Natural killer cell treated with Interleukin-12 subunit alpha and Interleukin-12 subunit beta and Interleukin-15 and Interleukin-18, amount 100 ng/mL, for 72 hours (primary cell): ENCODE data around the gene DCLK2. TPM values are rescaled to one million over a fixed set of nuclear protein-coding genes. Genes with fewer than 3 reads are reported as not detected.

ENCODE experiments used
- ATAC-seq, 2 donors: fragments of 150-1000 bp; cut with Tn5 transposase in 1 of 2; sonication (Bioruptor Pico), chemical (Tn5 transposase) in 1 of 2; 2 replicates each; pipeline ENCODE4 v1.10.0; 2021
- DNase-seq: peaks from one replicate; pipeline ENCODE4 v3.0.0; 2022; ENCODE audit warnings: low spot score
- H3K27ac Mint-ChIP-seq, 2 donors: 1 replicate in 1 of 2; 2 replicates in 1 of 2; pipeline ENCODE4 v1.8.0; 2022; ENCODE audit warnings: mixed read lengths in 2 of 2, mild to moderate bottlenecking in 1 of 2, moderate library complexity in 1 of 2
- H3K27me3 Mint-ChIP-seq, 2 donors: 1 replicate in 1 of 2; 2 replicates in 1 of 2; pipeline ENCODE4 v1.8.0; 2022; ENCODE audit warnings: mixed read lengths in 2 of 2
- H3K36me3 Mint-ChIP-seq: one replicate; pipeline ENCODE4 v1.8.0; 2022; ENCODE audit warnings: mixed read lengths
- H3K4me1 Mint-ChIP-seq, 2 donors: 1 replicate in 1 of 2; 2 replicates in 1 of 2; pipeline ENCODE4 v1.8.0; 2022; ENCODE audit warnings: low read depth in 2 of 2, mixed read lengths in 2 of 2, mild to moderate bottlenecking in 1 of 2
- H3K4me3 Mint-ChIP-seq: one replicate; pipeline ENCODE4 v1.8.0; 2022; ENCODE audit warnings: mixed read lengths
- H3K9me3 Mint-ChIP-seq: 2 replicates; pipeline ENCODE4 v1.8.0; 2022; ENCODE audit warnings: mixed read lengths
- total RNA-seq, 2 donors: library from RNA; stranded (reverse); gene quantifications; one replicate each; pipeline ENCODE4 v1.2.3, GENCODE V29; 2022

DCLK2 gene
- total RNA-seq, 2 donors from 2014 or later: 0.08 TPM; not detected in 1

DNA sequence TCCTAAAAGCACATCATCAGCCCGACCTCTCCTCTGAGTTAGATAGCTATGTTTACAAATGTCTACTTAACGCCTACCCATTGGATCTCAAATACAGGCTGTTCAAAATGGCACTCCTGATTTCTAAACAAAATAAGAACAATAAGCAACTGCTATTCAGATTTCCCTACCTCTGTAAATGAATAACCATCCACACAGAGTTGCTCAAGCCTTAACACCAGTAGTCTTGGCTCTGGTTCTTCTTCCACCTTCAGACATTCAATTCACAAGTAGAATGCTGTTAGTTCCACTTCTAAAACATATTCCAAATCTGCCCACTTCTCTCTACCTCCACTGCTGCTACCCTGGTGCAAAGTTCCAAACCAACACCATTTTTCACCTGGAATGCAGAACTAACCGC, 27.1 kb upstream of the DCLK2 start:
- H3K36me3 Mint-ChIP-seq: no peaks in the 10 kb centered on the region
- H3K9me3 Mint-ChIP-seq: no peaks in the 10 kb centered on the region
- H3K27me3 Mint-ChIP-seq: peaks cover 4 to 6% of the 10 kb centered on the region in 2 donors
- DNase-seq: no peak
- no peaks in the 10 kb centered on the region for H3K4me1 Mint-ChIP-seq
- H3K27ac Mint-ChIP-seq: no peak overlapping the region
- H3K4me3 Mint-ChIP-seq: no peak overlapping the region
- no peak for ATAC-seq

GRCh38 chr4:150055467-150055866, 22.8 kb upstream of the DCLK2 start:
- H3K4me1 Mint-ChIP-seq: no peaks in the 10 kb centered on the region
- DNase-seq (no peak), ATAC-seq (no peak)
- no peak overlapping the region for H3K27ac Mint-ChIP-seq
- H3K4me3 Mint-ChIP-seq: no peak overlapping the region
- H3K27me3 Mint-ChIP-seq: peaks cover 3 to 7% of the 10 kb centered on the region in 2 donors
- no peaks in the 10 kb centered on the region for H3K36me3 Mint-ChIP-seq
- peaks cover 6% of the 10 kb centered on the region for H3K9me3 Mint-ChIP-seq

DNA sequence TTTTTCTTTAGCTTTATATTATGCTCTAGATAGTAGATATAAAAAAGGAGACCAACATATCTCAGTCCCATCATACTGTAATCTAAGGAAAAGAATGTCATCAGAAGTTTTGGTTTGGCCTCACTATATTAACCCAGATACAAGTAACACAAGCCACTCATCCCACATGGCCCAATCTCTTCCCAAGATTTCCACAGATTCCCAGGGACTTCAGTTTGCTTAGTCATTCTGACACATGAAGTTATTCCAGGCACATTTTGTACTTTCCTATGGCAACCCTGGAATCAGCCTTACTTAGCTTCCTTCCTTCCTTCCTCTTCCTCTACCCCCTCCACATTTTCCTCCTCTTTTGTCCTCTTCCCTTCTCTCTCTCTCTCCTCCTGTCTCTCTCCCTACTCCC, 21.7 kb upstream of the DCLK2 start:
- Mint-ChIP-seq H3K27me3 (peaks cover 3 to 15% of the 10 kb centered on the region in 2 donors), H3K4me3 (no peak overlapping the region), H3K9me3 (peaks cover 6% of the 10 kb centered on the region), H3K4me1 (no peaks in the 10 kb centered on the region), H3K36me3 (no peaks in the 10 kb centered on the region), H3K27ac (no peak overlapping the region)
- ATAC-seq (no peak), DNase-seq (no peak)

DNA sequence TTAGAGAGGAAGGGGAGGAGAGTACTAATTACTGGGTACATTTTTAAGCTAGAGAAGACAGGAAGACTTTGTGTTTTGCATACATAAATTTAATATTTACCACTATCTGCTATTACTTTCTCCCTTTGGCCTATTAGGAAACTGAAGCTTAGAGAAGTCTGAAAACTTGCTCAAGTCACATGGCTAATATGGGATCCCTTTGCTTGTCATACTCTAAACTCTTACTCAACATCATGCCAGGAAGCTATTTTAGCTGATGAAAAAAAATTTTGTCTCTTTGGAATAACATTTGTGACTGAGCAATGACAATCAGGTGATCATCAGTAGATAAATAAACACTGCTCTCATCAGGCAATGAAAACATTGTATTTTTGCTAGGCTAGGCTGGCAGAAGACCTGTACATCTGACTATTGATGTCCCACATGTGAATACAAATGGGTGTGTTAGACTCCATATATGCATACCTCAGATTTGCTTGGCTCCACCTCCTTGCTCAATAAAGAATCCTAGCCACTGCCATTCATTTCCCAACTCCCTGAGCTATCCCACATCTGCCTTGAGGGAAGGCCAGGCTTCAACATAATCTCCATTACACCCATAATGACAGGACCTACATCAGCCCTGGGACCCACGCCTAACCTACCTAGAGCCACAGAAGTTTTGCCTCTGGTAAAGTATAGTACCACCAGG, 17.0 kb upstream of the DCLK2 start:
- peaks cover 12% of the 10 kb centered on the region for H3K9me3 Mint-ChIP-seq
- ATAC-seq (peak in 1 of 2 donors; percentile 24), DNase-seq (no peak)
- peaks cover 5 to 8% of the 10 kb centered on the region in 2 donors for H3K27me3 Mint-ChIP-seq
- no peaks in the 10 kb centered on the region for H3K4me1 Mint-ChIP-seq
- no peaks in the 10 kb centered on the region for H3K36me3 Mint-ChIP-seq
- H3K27ac Mint-ChIP-seq: no peak overlapping the region
- H3K4me3 Mint-ChIP-seq: no peak overlapping the region

- Mint-ChIP-seq H3K4me1 (no peaks in the 10 kb centered on the region), H3K27ac (no peak overlapping the region), H3K27me3 (peaks cover 8% of the 10 kb centered on the region in 2 donors), H3K4me3 (no peak overlapping the region), H3K9me3 (peaks cover 9% of the 10 kb centered on the region), H3K36me3 (no peaks in the 10 kb centered on the region)
- no peak for DNase-seq
- no peak for ATAC-seq
These were observed 15.1 kb upstream of the DCLK2 start for GRCh38 chr4:150063128-150063527.

- Mint-ChIP-seq H3K36me3 (no peaks in the 10 kb centered on the region), H3K4me1 (no peaks in the 10 kb centered on the region), H3K27me3 (peaks cover 5 to 8% of the 10 kb centered on the region in 2 donors), H3K9me3 (peaks cover 6% of the 10 kb centered on the region), H3K27ac (no peak overlapping the region), H3K4me3 (no peak overlapping the region)
- ATAC-seq (no peak), DNase-seq (no peak)
These were observed 12.5 kb upstream of the DCLK2 start for GRCh38 chr4:150065740-150066139.

- no peak overlapping the region for H3K27ac Mint-ChIP-seq
- peaks cover 0 to 8% of the 10 kb centered on the region in 2 donors for H3K27me3 Mint-ChIP-seq
- H3K4me1 Mint-ChIP-seq: no peaks in the 10 kb centered on the region
- no peaks in the 10 kb centered on the region for H3K36me3 Mint-ChIP-seq
- no peak overlapping the region for H3K4me3 Mint-ChIP-seq
- no peak for DNase-seq
- peaks cover 6% of the 10 kb centered on the region for H3K9me3 Mint-ChIP-seq
- ATAC-seq: no peak
These were observed 10.4 kb upstream of the DCLK2 start for GRCh38 chr4:150067859-150068258.

- no peak for DNase-seq
- Mint-ChIP-seq H3K36me3 (no peaks in the 10 kb centered on the region), H3K4me1 (no peaks in the 10 kb centered on the region), H3K4me3 (no peak overlapping the region), H3K27me3 (peaks cover 0 to 8% of the 10 kb centered on the region in 2 donors), H3K9me3 (peaks cover 6% of the 10 kb centered on the region), H3K27ac (no peak overlapping the region)
- ATAC-seq: no peak
These were observed 9.8 kb upstream of the DCLK2 start for GRCh38 chr4:150068300-150068960.

DNA sequence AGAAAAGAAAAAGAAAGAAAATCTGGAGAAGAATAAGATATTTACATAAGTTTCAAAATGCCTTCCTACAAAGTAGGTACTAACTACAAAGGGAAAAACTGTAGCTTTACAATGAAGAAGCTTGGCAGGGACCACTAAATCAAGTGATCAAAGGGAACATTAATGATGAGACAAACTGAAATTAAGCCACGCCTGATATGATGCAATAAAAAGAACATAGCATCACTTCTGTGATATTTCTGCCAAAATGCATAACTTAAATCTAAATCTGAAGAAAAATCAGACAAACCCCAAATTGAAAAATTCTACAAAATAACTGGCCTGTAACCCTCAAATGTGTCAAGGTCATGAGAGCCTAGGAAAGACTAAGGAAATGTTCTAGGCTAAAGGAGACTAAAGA, 8.9 kb upstream of the DCLK2 start:
- Mint-ChIP-seq H3K9me3 (peaks cover 6% of the 10 kb centered on the region), H3K4me1 (no peaks in the 10 kb centered on the region), H3K4me3 (no peak overlapping the region), H3K27ac (no peak overlapping the region), H3K27me3 (peaks cover 0 to 8% of the 10 kb centered on the region in 2 donors), H3K36me3 (no peaks in the 10 kb centered on the region)
- ATAC-seq: no peak
- no peak for DNase-seq

GRCh38 chr4:150070464-150071170, 7.6 kb upstream of the DCLK2 start:
- peaks cover 9 to 13% of the 10 kb centered on the region in 2 donors for H3K27me3 Mint-ChIP-seq
- peaks cover 8% of the 10 kb centered on the region for H3K36me3 Mint-ChIP-seq
- H3K9me3 Mint-ChIP-seq: peaks cover 7% of the 10 kb centered on the region
- no peak overlapping the region for H3K27ac Mint-ChIP-seq
- H3K4me3 Mint-ChIP-seq: no peak overlapping the region
- DNase-seq: no peak
- ATAC-seq: no peak
- H3K4me1 Mint-ChIP-seq: no peaks in the 10 kb centered on the region

- H3K4me1 Mint-ChIP-seq: no peaks in the 10 kb centered on the region
- H3K36me3 Mint-ChIP-seq: peaks cover 9% of the 10 kb centered on the region
- peaks cover 3% of the 10 kb centered on the region for H3K9me3 Mint-ChIP-seq
- no peak for DNase-seq
- ATAC-seq: no peak
- H3K4me3 Mint-ChIP-seq: no peak overlapping the region
- H3K27me3 Mint-ChIP-seq: peaks cover 18 to 28% of the 10 kb centered on the region in 2 donors
- H3K27ac Mint-ChIP-seq: no peak overlapping the region
These were observed 5.8 kb upstream of the DCLK2 start for GRCh38 chr4:150072471-150072870.

GRCh38 chr4:150072906-150073714, 5.1 kb upstream of the DCLK2 start:
- DNase-seq (no peak), ATAC-seq (no peak)
- Mint-ChIP-seq H3K36me3 (peaks cover 9% of the 10 kb centered on the region), H3K4me1 (no peaks in the 10 kb centered on the region), H3K4me3 (no peak overlapping the region), H3K9me3 (peaks cover 3% of the 10 kb centered on the region), H3K27me3 (peaks cover 16 to 30% of the 10 kb centered on the region in 2 donors), H3K27ac (no peak overlapping the region)

DNA sequence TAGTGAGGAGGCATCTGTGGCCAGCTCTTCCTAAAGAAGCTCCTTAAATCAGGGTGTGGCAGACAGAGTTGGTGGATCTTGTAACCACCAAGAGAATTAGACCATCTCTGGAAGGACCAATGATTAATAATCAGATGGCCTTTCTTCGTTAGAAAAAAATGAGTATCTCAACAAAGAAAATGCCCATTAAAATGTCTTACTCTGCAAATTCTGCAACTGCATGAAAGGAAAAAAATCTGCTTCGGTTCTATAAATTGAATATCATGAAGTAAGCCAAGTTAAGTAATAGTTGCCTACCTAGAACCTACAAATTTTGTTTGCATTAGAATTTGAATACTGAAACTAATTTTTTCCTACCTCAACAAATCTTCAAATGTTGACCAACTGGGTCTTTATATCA, 4.2 kb upstream of the DCLK2 start:
- Mint-ChIP-seq H3K27me3 (peaks cover 16 to 30% of the 10 kb centered on the region in 2 donors), H3K36me3 (peaks cover 9% of the 10 kb centered on the region), H3K9me3 (peaks cover 3% of the 10 kb centered on the region), H3K4me1 (no peaks in the 10 kb centered on the region), H3K27ac (no peak overlapping the region), H3K4me3 (no peak overlapping the region)
- ATAC-seq (no peak), DNase-seq (no peak)
